Measurements from ENCODE around the gene RYR2. TPM values are rescaled to one million over a fixed set of nuclear protein-coding genes. Genes with fewer than 3 reads are reported as not detected.

RYR2 gene
- total RNA-seq, 1 experiment from 2014 or later, result 3.4 TPM

- no peak overlapping the region for H3K56ac ChIP-seq (ENCODE audit: insufficient read length, low read depth, low read length)
- no peak overlapping the region for H3K27ac Mint-ChIP-seq
- H3K4me1 ChIP-seq (ENCODE audit: insufficient read depth, low read length), result peaks cover 5% of the 10 kb centered on the region
- H3K27me3 ChIP-seq (ENCODE audit: insufficient read depth, low read length), result no peaks in the 10 kb centered on the region
- no peak overlapping the region for H2BK12ac ChIP-seq (ENCODE audit: insufficient read length, low read depth, low read length)
- 100% methylated on average over 1 of the region's 8 CpGs for WGBS (ENCODE audit: extremely low coverage, insufficient read length, low lambda C conversion rate)
- H2BK5ac ChIP-seq (ENCODE audit: insufficient read length, low read length), result no peak overlapping the region
- no peak overlapping the region for H2BK15ac ChIP-seq (ENCODE audit: low read depth, low read length)
- no peaks in the 10 kb centered on the region for H3K9me3 ChIP-seq (ENCODE audit: control insufficient read depth, low read depth, low read length)
- peaks cover 12 to 16% of the 10 kb centered on the region in 2 experiments for H3K4me1 Mint-ChIP-seq
- no peaks in the 10 kb centered on the region for H4K20me1 ChIP-seq (ENCODE audit: control insufficient read depth, insufficient read depth, insufficient read length)
- no peak overlapping the region for H3K4ac ChIP-seq (ENCODE audit: low read depth, low read length)
- H3K23ac ChIP-seq (ENCODE audit: insufficient read length, low read depth, low read length), result no peak overlapping the region
- H3T11ph ChIP-seq (ENCODE audit: low read length), result no peak overlapping the region
- peaks cover 0 to 2% of the 10 kb centered on the region in 2 experiments; a peak in 2 of 5 replicates for H3K9me3 Mint-ChIP-seq
- H4K5ac ChIP-seq (ENCODE audit: insufficient read length, low read depth, low read length), result no peak overlapping the region
- DNase-seq, result no peak
- no peak overlapping the region for H3K4me3 Mint-ChIP-seq
- no peak overlapping the region for H3K18ac ChIP-seq (ENCODE audit: insufficient read length, low read depth, low read length)
- H2BK20ac ChIP-seq (ENCODE audit: low read depth, low read length, poor library complexity, severe bottlenecking), result no peak overlapping the region
- H3K27me3 Mint-ChIP-seq (ENCODE audit: low read depth), result no peaks in the 10 kb centered on the region
- no peak overlapping the region for H2BK120ac ChIP-seq (ENCODE audit: low read depth, low read length, poor library complexity, severe bottlenecking)
- H2AK5ac ChIP-seq (ENCODE audit: insufficient read length, low read length), result no peak overlapping the region
- no peaks in the 10 kb centered on the region for H3K23me2 ChIP-seq (ENCODE audit: insufficient read length, low read depth, low read length, poor library complexity, severe bottlenecking)
- no peaks in the 10 kb centered on the region for H3K79me1 ChIP-seq (ENCODE audit: insufficient read depth, low read depth, low read length, poor library complexity, severe bottlenecking)
- TF ChIP-seq, protein P1, sequence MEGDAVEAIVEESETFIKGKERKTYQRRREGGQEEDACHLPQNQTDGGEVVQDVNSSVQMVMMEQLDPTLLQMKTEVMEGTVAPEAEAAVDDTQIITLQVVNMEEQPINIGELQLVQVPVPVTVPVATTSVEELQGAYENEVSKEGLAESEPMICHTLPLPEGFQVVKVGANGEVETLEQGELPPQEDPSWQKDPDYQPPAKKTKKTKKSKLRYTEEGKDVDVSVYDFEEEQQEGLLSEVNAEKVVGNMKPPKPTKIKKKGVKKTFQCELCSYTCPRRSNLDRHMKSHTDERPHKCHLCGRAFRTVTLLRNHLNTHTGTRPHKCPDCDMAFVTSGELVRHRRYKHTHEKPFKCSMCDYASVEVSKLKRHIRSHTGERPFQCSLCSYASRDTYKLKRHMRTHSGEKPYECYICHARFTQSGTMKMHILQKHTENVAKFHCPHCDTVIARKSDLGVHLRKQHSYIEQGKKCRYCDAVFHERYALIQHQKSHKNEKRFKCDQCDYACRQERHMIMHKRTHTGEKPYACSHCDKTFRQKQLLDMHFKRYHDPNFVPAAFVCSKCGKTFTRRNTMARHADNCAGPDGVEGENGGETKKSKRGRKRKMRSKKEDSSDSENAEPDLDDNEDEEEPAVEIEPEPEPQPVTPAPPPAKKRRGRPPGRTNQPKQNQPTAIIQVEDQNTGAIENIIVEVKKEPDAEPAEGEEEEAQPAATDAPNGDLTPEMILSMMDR (conservative IDR thresholded peaks at IDR 0.05), result no peak
- no peak overlapping the region for H4K8ac ChIP-seq (replicated peaks; ENCODE audit: insufficient read length, low read depth, low read length)
- H3K14ac ChIP-seq (ENCODE audit: insufficient read depth, low read length), result no peak overlapping the region
- H3K4me2 ChIP-seq (ENCODE audit: insufficient read depth, insufficient read length, low read length), result no peak overlapping the region
- no peak overlapping the region for H4K91ac ChIP-seq (ENCODE audit: insufficient read length, low read depth, low read length)
- H2AFZ ChIP-seq (ENCODE audit: low read length), result no peak overlapping the region
- H3K79me2 ChIP-seq (ENCODE audit: insufficient read depth, low read length), result no peaks in the 10 kb centered on the region
- H3K27ac ChIP-seq (ENCODE audit: insufficient read length, low read depth, low read length), result no peak overlapping the region
- no peak overlapping the region for H3K9ac ChIP-seq (ENCODE audit: extremely low read depth, insufficient read length, low read length)
- H3K36me3 Mint-ChIP-seq (ENCODE audit: insufficient read depth in 1 of 3, low read depth in 3 of 3), result no peaks in the 10 kb centered on the region
These were observed 97.7 kb downstream of the RYR2 start for GRCh38 chr1:237139732-237140131.
